GM23248 (cell line): ENCODE data around the gene VGLL3.

Experiments
- EZH2 ChIP-seq: fragments of 200-600 bp; sonication (generic); IDR thresholded peaks from 2 replicates; pipeline ENCODE4 v1.6.1; 2018; ENCODE audit warnings: antibody characterized with exemption, mild to moderate bottlenecking; ENCODE audit not compliant: insufficient read depth, poor library complexity, severe bottlenecking
- EZH2phosphoT487 ChIP-seq: fragments of 200-600 bp; sonication (generic); IDR thresholded peaks from 2 replicates; pipeline ENCODE4 v1.6.1; 2018; ENCODE audit warnings: antibody characterized with exemption, moderate library complexity, mild to moderate bottlenecking, low read depth; ENCODE audit not compliant: insufficient read depth

DNA sequence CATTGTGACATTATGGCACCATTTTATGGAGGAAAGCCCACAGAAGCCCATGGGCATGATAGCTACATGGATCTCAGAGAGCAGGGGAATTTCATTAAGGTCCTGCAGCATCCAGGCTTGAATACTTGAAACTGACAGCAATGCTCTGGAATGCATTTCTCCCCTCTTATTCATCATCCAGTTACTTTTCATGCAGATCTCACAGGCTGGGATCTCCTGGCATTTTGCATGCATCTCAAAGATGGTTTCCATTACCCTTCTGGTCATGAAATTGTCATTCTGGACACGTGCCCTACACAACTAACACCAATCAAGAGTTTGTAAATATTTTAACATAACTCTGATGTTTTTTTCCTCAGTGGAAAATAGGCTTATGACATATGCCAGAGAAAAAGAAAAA, 32.4 kb downstream of the VGLL3 start:
- TF ChIP-seq EZH2: no peak
- no peak for TF ChIP-seq EZH2phosphoT487
